Measurements from ENCODE around the gene CDKN1B.

GRCh38 chr12:12731178-12731577 is 14.0 kb downstream of the CDKN1B start:
- no peak for TF ChIP-seq CTCF (conservative IDR thresholded peaks at IDR 0.05; ENCODE audit: low read depth, low read length)
- TF ChIP-seq EZH2 (IDR thresholded peaks at IDR 0.05; ENCODE audit: borderline replicate concordance, low read depth, low read length, poor library complexity, severe bottlenecking): no peak
